Measurements from ENCODE around the gene CDK14. TPM values are rescaled to one million over a fixed set of nuclear protein-coding genes. Genes with fewer than 3 reads are reported as not detected.

The CDK14 gene
- total and polyA plus RNA-seq, 2 donors (not counting 1 experiment from before 2014, with no cell fraction given) = 42.1 to 167 TPM

GRCh38 chr7:90966346-90966745 lies 370.2 kb downstream of the CDK14 start:
- Histone ChIP-seq H3K4me3 (ENCODE audit: control extremely low read depth in 1 of 5, extremely low read depth in 1 of 5, insufficient read depth in 1 of 5, low read depth in 2 of 5, low read length in 4 of 5) (no peak overlapping the region), H3K9ac (ENCODE audit: low read length) (no peak overlapping the region), H3K36me3 (replicated peaks in 1 of 2; ENCODE audit: control extremely low read depth in 1 of 2, control insufficient read depth in 1 of 2, extremely low read depth in 1 of 2, insufficient read depth in 2 of 2, low read length in 1 of 2) (peaks cover 0 to under 1% of the 10 kb centered on the region in 2 experiments), H3K9me3 (ENCODE audit: control extremely low read depth in 1 of 3, control insufficient read depth in 2 of 3, insufficient read depth in 1 of 3, low read length in 2 of 3) (no peaks in the 10 kb centered on the region), H3K4me1 (ENCODE audit: control insufficient read depth in 2 of 2, insufficient read depth in 2 of 2, low read length in 2 of 2) (peaks cover 6 to 13% of the 10 kb centered on the region in 2 donors), H3K27ac (ENCODE audit: low read length in 2 of 2) (no peak overlapping the region), H3K27me3 (replicated peaks in 1 of 4; ENCODE audit: control extremely low read depth in 1 of 4, control insufficient read depth in 3 of 4, insufficient read depth in 4 of 4, low read length in 3 of 4) (no peaks in the 10 kb centered on the region), H2AFZ (ENCODE audit: insufficient read depth, low read depth, low read length, poor library complexity, severe bottlenecking) (no peak overlapping the region), H3K4me2 (replicated peaks; ENCODE audit: low read depth, low read length, poor library complexity, severe bottlenecking) (no peak overlapping the region), H3K79me2 (ENCODE audit: control insufficient read depth, insufficient read depth, low read length) (no peaks in the 10 kb centered on the region), H4K20me1 (ENCODE audit: control insufficient read depth, insufficient read depth, low read length, poor library complexity, severe bottlenecking) (no peaks in the 10 kb centered on the region)
- Mint-ChIP-seq H3K9me3 (ENCODE audit: insufficient read depth) (no peaks in the 10 kb centered on the region), H3K27me3 (no peaks in the 10 kb centered on the region), H3K4me1 (peaks cover 25% of the 10 kb centered on the region), H3K27ac (peak overlapping the region; percentile 60), H3K4me3 (peak overlapping the region; percentile 13)
- peak; percentile 54 for ATAC-seq (ENCODE audit: low read depth)
- no peak for TF ChIP-seq EZH2 (IDR thresholded peaks at IDR 0.05; ENCODE audit: borderline replicate concordance, insufficient read depth, low read depth, low read length, poor library complexity, severe bottlenecking)
- TF ChIP-seq CTCF (IDR thresholded peaks at IDR 0.05) = no peak
- POLR2A ChIA-PET = no interaction called here
- intact Hi-C loops (cut with micrococcal nuclease) = no loop called here
- CTCF ChIA-PET = interaction anchor here (0.9 to 1.3 kb wide), 2 partner anchors 14 to 265 kb away, joined by 3 read pairs; no protein-coding TSS in a partner anchor
- DNase-seq = peak; percentile 20
- WGBS (ENCODE audit: insufficient coverage) = no CpG with 5 or more reads among the region's 1 CpG

- Histone ChIP-seq H2AFZ (ENCODE audit: insufficient read depth, low read depth, low read length, poor library complexity, severe bottlenecking) (no peak overlapping the region), H3K4me2 (replicated peaks; ENCODE audit: low read depth, low read length, poor library complexity, severe bottlenecking) (no peak overlapping the region), H3K9ac (ENCODE audit: low read length) (no peak overlapping the region), H3K27me3 (replicated peaks in 1 of 4; ENCODE audit: control extremely low read depth in 1 of 4, control insufficient read depth in 3 of 4, insufficient read depth in 4 of 4, low read length in 3 of 4) (no peaks in the 10 kb centered on the region), H3K27ac (ENCODE audit: low read length in 2 of 2) (no peak overlapping the region), H3K4me1 (ENCODE audit: control insufficient read depth in 2 of 2, insufficient read depth in 2 of 2, low read length in 2 of 2) (peaks cover 6 to 13% of the 10 kb centered on the region in 2 donors), H3K9me3 (ENCODE audit: control extremely low read depth in 1 of 3, control insufficient read depth in 2 of 3, insufficient read depth in 1 of 3, low read length in 2 of 3) (peaks cover 0 to 7% (median 6%) of the 10 kb centered on the region in 3 donors), H3K36me3 (replicated peaks in 1 of 2; ENCODE audit: control extremely low read depth in 1 of 2, control insufficient read depth in 1 of 2, extremely low read depth in 1 of 2, insufficient read depth in 2 of 2, low read length in 1 of 2) (peaks cover 0 to 3% of the 10 kb centered on the region in 2 experiments), H3K79me2 (ENCODE audit: control insufficient read depth, insufficient read depth, low read length) (no peaks in the 10 kb centered on the region), H4K20me1 (ENCODE audit: control insufficient read depth, insufficient read depth, low read length, poor library complexity, severe bottlenecking) (no peaks in the 10 kb centered on the region), H3K4me3 (ENCODE audit: control extremely low read depth in 1 of 5, extremely low read depth in 1 of 5, insufficient read depth in 1 of 5, low read depth in 2 of 5, low read length in 4 of 5) (no peak overlapping the region)
- intact Hi-C loops (cut with micrococcal nuclease) = no loop called here
- WGBS (ENCODE audit: insufficient coverage) = 100% methylated on average over 3 of the region's 4 CpGs
- Mint-ChIP-seq H3K27me3 (no peaks in the 10 kb centered on the region), H3K27ac (no peak overlapping the region), H3K4me3 (no peak overlapping the region), H3K4me1 (peaks cover 25% of the 10 kb centered on the region), H3K9me3 (ENCODE audit: insufficient read depth) (peaks cover 2% of the 10 kb centered on the region)
- POLR2A ChIA-PET = no interaction called here
- ATAC-seq (ENCODE audit: low read depth) = no peak
- TF ChIP-seq EZH2 (IDR thresholded peaks at IDR 0.05; ENCODE audit: borderline replicate concordance, insufficient read depth, low read depth, low read length, poor library complexity, severe bottlenecking) (no peak), CTCF (IDR thresholded peaks at IDR 0.05) (no peak)
- no peak for DNase-seq
- CTCF ChIA-PET = interaction anchor here (1.4 kb wide), 1 partner anchor 261 kb away, joined by 4 read pairs; no protein-coding TSS in a partner anchor
Measured at GRCh38 chr7:90968871-90969270, 372.8 kb downstream of the CDK14 start.
